HepG2 (cell line): ENCODE results near the gene GABBR2. TPM values are rescaled to one million over a fixed set of nuclear protein-coding genes. Genes with fewer than 3 reads are reported as not detected.

Experiments used
- ATAC-seq: fragments of 200-7000 bp; cut with Tn5 transposase; 3 replicates; pipeline ENCODE4 v1.9.1; 2020; ENCODE audit warnings: mild to moderate bottlenecking, moderate library complexity
- BruUV-seq: library from RNA; stranded (reverse); fragments of 400-500 nt; replicated peaks from 2 replicates; lab custom pipeline; 2021; lab: Mats Ljungman, UMichigan
- CTCF ChIA-PET: fragments of 300-600 bp; formaldehyde crosslinking; extraction: SDS; loops from one replicate; lab custom pipeline; 2021; ENCODE audit warnings: low total read pairs, inconsistent platforms, low intra/inter-chr PET ratio; lab: Yijun Ruan, JAX
- POLR2A ChIA-PET: fragments of 350-600 bp; sonication (Branson Sonifier 250); formaldehyde crosslinking; loops from one replicate; lab custom pipeline; 2020; ENCODE audit warnings: antibody characterized with exemption, inconsistent platforms; lab: Yijun Ruan, JAX
- DNase-seq: peaks from one replicate; pipeline ENCODE4 v3.0.0-alpha.2; 2015; ENCODE audit warnings: low spot score
- FAIRE-seq: peaks from 3 replicates; lab custom pipeline; 2011; peaks lifted over from hg19 to GRCh38; lab: Jason Lieb, UNC
- H2AFZ ChIP-seq: one replicate; pipeline ENCODE4 v1.6.1; 2011; ENCODE audit warnings: low read length, inconsistent platforms
- H3K27ac ChIP-seq: fragments of 300-600 bp; 3 replicates; pipeline ENCODE4 v1.8.0; 2011; ENCODE audit warnings: mixed run types, mild to moderate bottlenecking, mixed read lengths, low read length, inconsistent platforms; ENCODE audit not compliant: insufficient read depth; ENCODE audit errors: extremely low read length
- H3K27me3 ChIP-seq, 2 experiments: fragments of 200-600 bp in 1 of 2; 2 replicates in 1 of 2; 3 replicates in 1 of 2; pipeline versions ENCODE4 v1.6.0 to v1.8.0; 2011; ENCODE audit warnings: low read length in 2 of 2, mild to moderate bottlenecking in 2 of 2, moderate library complexity in 2 of 2, inconsistent platforms in 1 of 2; ENCODE audit not compliant: insufficient read depth in 2 of 2, control insufficient read depth in 1 of 2
- H3K36me3 ChIP-seq, 2 experiments: fragments of 200-600 bp in 1 of 2; replicated peaks in 1 of 2; 2 replicates in 1 of 2; 3 replicates in 1 of 2; pipeline versions ENCODE4 v1.5.1 to v1.8.0; 2011; ENCODE audit warnings: low read length in 2 of 2, inconsistent platforms in 1 of 2; ENCODE audit not compliant: insufficient read depth in 2 of 2, control insufficient read depth in 1 of 2
- H3K4me1 ChIP-seq: 2 replicates; pipeline ENCODE4 v1.5.1; 2012; ENCODE audit warnings: low read length, inconsistent platforms; ENCODE audit not compliant: insufficient read depth
- H3K4me2 ChIP-seq: 2 replicates; pipeline ENCODE4 v1.6.0; 2011; ENCODE audit warnings: low read depth, low read length, inconsistent platforms
- H3K4me3 ChIP-seq, 3 experiments: fragments of 200-600 bp in 1 of 3; sonication (generic), shearing (Covaris generic) in 1 of 3; replicated peaks in 1 of 3; 2 replicates each; pipeline ENCODE4 v1.5.1; 2011 to 2016; ENCODE audit warnings: low read length in 3 of 3, inconsistent platforms in 2 of 3, low read depth in 2 of 3, mild to moderate bottlenecking in 2 of 3, control low read depth in 1 of 3, mixed read lengths in 1 of 3; ENCODE audit not compliant: insufficient read depth in 1 of 3
- H3K79me2 ChIP-seq: one replicate; pipeline ENCODE4 v1.6.1; 2011; ENCODE audit warnings: low read length, inconsistent platforms; ENCODE audit not compliant: insufficient read depth
- H3K9ac ChIP-seq: 2 replicates; pipeline ENCODE4 v1.6.0; 2011; ENCODE audit warnings: mild to moderate bottlenecking, low read depth, low read length, inconsistent platforms; ENCODE audit not compliant: insufficient read depth
- H3K9me3 ChIP-seq: 2 replicates; pipeline ENCODE4 v1.5.1; 2012; ENCODE audit warnings: mild to moderate bottlenecking, low read length
- H4K20me1 ChIP-seq: 2 replicates; pipeline ENCODE4 v1.6.0; 2011; ENCODE audit warnings: inconsistent platforms, mild to moderate bottlenecking, low read length, moderate library complexity; ENCODE audit not compliant: insufficient read depth
- ARID2 ChIP-seq: sonication (generic); formaldehyde crosslinking; IDR thresholded peaks from 2 replicates; pipeline ENCODE4 v1.8.1; 2022; ENCODE audit warnings: mild to moderate bottlenecking, missing genetic modification reagents, borderline replicate concordance
- MTERF4 ChIP-seq: sonication (generic); formaldehyde crosslinking; IDR thresholded peaks from 2 replicates; pipeline ENCODE4 v1.8.0; 2023; ENCODE audit warnings: mild to moderate bottlenecking, missing genetic modification reagents
- NFE2 ChIP-seq: sonication (generic); formaldehyde crosslinking; IDR thresholded peaks from 2 replicates; pipeline ENCODE4 v1.4.0; 2020; ENCODE audit warnings: missing genetic modification reagents
- PLSCR1 ChIP-seq: sonication (generic); formaldehyde crosslinking; IDR thresholded peaks from 2 replicates; pipeline ENCODE4 v1.5.0; 2020; ENCODE audit warnings: missing genetic modification reagents, mild to moderate bottlenecking, borderline replicate concordance
- RFX3 ChIP-seq: IDR thresholded peaks from 2 replicates; pipeline ENCODE4 v1.6.1; 2016; ENCODE audit warnings: missing biosample characterization, missing genetic modification reagents
- SATB2 ChIP-seq: sonication (generic); formaldehyde crosslinking; IDR thresholded peaks from 2 replicates; pipeline ENCODE4 v1.5.0; 2020; ENCODE audit warnings: missing genetic modification reagents
- SNAPC4 ChIP-seq: sonication (generic); formaldehyde crosslinking; IDR thresholded peaks from 2 replicates; pipeline ENCODE4 v1.4.0; 2020; ENCODE audit warnings: mild to moderate bottlenecking, missing genetic modification reagents
- SP1 ChIP-seq, 2 experiments: fragments of 450-650 bp in 1 of 2; sonication (generic) in 1 of 2; formaldehyde crosslinking in 1 of 2; IDR thresholded peaks; 2 replicates each; pipeline versions ENCODE4 v1.4.0 to v1.6.1; 2016 to 2020; ENCODE audit warnings: missing genetic modification reagents in 1 of 2
- STAT5B ChIP-seq: sonication (generic); formaldehyde crosslinking; IDR thresholded peaks from 2 replicates; pipeline ENCODE4 v1.4.0; 2020; ENCODE audit warnings: missing genetic modification reagents
- TSC22D2 ChIP-seq: sonication (generic); formaldehyde crosslinking; IDR thresholded peaks from 2 replicates; pipeline ENCODE4 v1.5.1; 2020; ENCODE audit warnings: missing genetic modification reagents, mild to moderate bottlenecking, borderline replicate concordance
- ZHX1 ChIP-seq: sonication (generic); formaldehyde crosslinking; IDR thresholded peaks from 2 replicates; pipeline ENCODE4 v1.8.1; 2022; ENCODE audit warnings: low read depth, mild to moderate bottlenecking, missing genetic modification reagents
- ZNF468 ChIP-seq: sonication (generic); formaldehyde crosslinking; IDR thresholded peaks from 2 replicates; pipeline ENCODE4 v1.8.0; 2022; ENCODE audit warnings: mild to moderate bottlenecking, moderate library complexity, missing genetic modification reagents
- ZNF619 ChIP-seq: sonication (generic); formaldehyde crosslinking; IDR thresholded peaks from 2 replicates; pipeline ENCODE4 v1.4.0; 2020; ENCODE audit warnings: mild to moderate bottlenecking, missing genetic modification reagents
- ZNF746 ChIP-seq: sonication (generic); formaldehyde crosslinking; IDR thresholded peaks from 2 replicates; pipeline ENCODE4 v1.8.0; 2022; ENCODE audit warnings: mild to moderate bottlenecking, missing genetic modification reagents
- ZNF790 ChIP-seq: sonication (generic); formaldehyde crosslinking; IDR thresholded peaks from 2 replicates; pipeline ENCODE4 v1.8.0; 2022; ENCODE audit warnings: missing genetic modification reagents, mild to moderate bottlenecking, borderline replicate concordance
- WGBS: methylation state at CpG from one replicate; pipeline ENCODE4 v1.1.6; 2017; ENCODE audit warnings: low lambda C conversion rate; 5-methylcytosine and 5-hydroxymethylcytosine counted together
- in situ Hi-C: cut with HindIII; loops from 2 replicates; pipeline ENCODE4 v1.10.0; 2017; ENCODE audit warnings: low pct_unique_long_range_greater_than_20kb; ENCODE audit not compliant: extremely low pct_ligation_motif_present
- intact Hi-C: fragments of 100-400 bp; cut with micrococcal nuclease; formaldehyde crosslinking; loops from one replicate; pipeline ENCODE4 v1.10.0; 2022; ENCODE audit not compliant: unreplicated experiment
- polyA plus RNA-seq, 8 experiments: library from polyadenylated mRNA; depleted of rRNA in 3 of 8; stranded (reverse) in 7 of 8; unstranded in 1 of 8; fragments of >200 nt; fragmentation: Illumina TruSeq in 4 of 8; extraction: Trizol in 4 of 8; gene quantifications; 2 replicates each; pipeline versions ENCODE4 v1.2.1 to v1.2.3, GENCODE V29; 2011 to 2016; ENCODE audit warnings: low read depth in 4 of 8, missing spikeins in 1 of 8, mixed read lengths in 1 of 8; ENCODE audit not compliant: insufficient read depth in 1 of 8
- total RNA-seq, 5 experiments: library from RNA; depleted of rRNA; stranded (reverse); fragments of >200 nt; fragmentation: Illumina TruSeq; extraction: Trizol; gene quantifications; 2 replicates each; pipeline ENCODE4 v1.2.3, GENCODE V29; 2016; ENCODE audit warnings: low read depth in 1 of 5

The GABBR2 gene
- total and polyA plus RNA-seq, 2 of the 13 experiments (the other 11 are each of a cell fraction or from before 2014, with no cell fraction given): 0.02 TPM; not detected in 1

GRCh38 chr9:98369896-98370295 lies 338.8 kb downstream of the GABBR2 start (continued):
- TF ChIP-seq NFE2 (no peak), ZNF790 (no peak), ZNF746 (CRISPR knock-in tag) (no peak), TSC22D2 (CRISPR knock-in tag) (no peak)

GRCh38 chr9:98369471-98369870 lies 339.3 kb downstream of the GABBR2 start:
- DNase-seq (no peak), FAIRE-seq (no peak), ATAC-seq (no peak)
- POLR2A ChIA-PET: no interaction called here
- H3K4me3 ChIP-seq: no peak overlapping the region
- no peaks in the 10 kb centered on the region for H3K79me2 ChIP-seq
- no peaks in the 10 kb centered on the region for H4K20me1 ChIP-seq
- no peaks in the 10 kb centered on the region for H3K27me3 ChIP-seq
- no TSS peak for BruUV-seq
- no peak overlapping the region for H2AFZ ChIP-seq
- CTCF ChIA-PET: no interaction called here
- peaks cover 22% of the 10 kb centered on the region for H3K9me3 ChIP-seq
- H3K4me1 ChIP-seq: peaks cover 7% of the 10 kb centered on the region
- no peak overlapping the region for H3K4me2 ChIP-seq
- WGBS: 7% methylated on average over 2 of the region's 2 CpGs
- in situ Hi-C loops (no loop called here), intact Hi-C loops (no loop called here)
- no peak overlapping the region for H3K27ac ChIP-seq
- no peaks in the 10 kb centered on the region for H3K36me3 ChIP-seq
- no peak overlapping the region for H3K9ac ChIP-seq
- TF ChIP-seq SP1 (IDR thresholded peaks at IDR 0.05): no peak
- TF ChIP-seq SP1 (CRISPR knock-in tag; IDR thresholded peaks at IDR 0.05): no peak
- TF ChIP-seq STAT5B (CRISPR knock-in tag): no peak
- TF ChIP-seq RFX3 (CRISPR knock-in tag): no peak
- TF ChIP-seq PLSCR1 (CRISPR knock-in tag): no peak
- no peak for TF ChIP-seq SNAPC4
- TF ChIP-seq ZHX1 (CRISPR knock-in tag): no peak
- no peak for TF ChIP-seq ZNF468 (CRISPR knock-in tag)
- TF ChIP-seq ARID2 (CRISPR knock-in tag): no peak
- no peak for TF ChIP-seq MTERF4
- TF ChIP-seq SATB2: no peak
- TF ChIP-seq ZNF619 (CRISPR knock-in tag): no peak
